ENCODE results near the gene OR10W1. TPM values are rescaled to one million over a fixed set of nuclear protein-coding genes. Genes with fewer than 3 reads are reported as not detected.

The OR10W1 gene
- total and polyA plus RNA-seq, 2 of the 8 experiments (the other 6 are each of a cell fraction or from before 2014, with no cell fraction given) = not detected

DNA sequence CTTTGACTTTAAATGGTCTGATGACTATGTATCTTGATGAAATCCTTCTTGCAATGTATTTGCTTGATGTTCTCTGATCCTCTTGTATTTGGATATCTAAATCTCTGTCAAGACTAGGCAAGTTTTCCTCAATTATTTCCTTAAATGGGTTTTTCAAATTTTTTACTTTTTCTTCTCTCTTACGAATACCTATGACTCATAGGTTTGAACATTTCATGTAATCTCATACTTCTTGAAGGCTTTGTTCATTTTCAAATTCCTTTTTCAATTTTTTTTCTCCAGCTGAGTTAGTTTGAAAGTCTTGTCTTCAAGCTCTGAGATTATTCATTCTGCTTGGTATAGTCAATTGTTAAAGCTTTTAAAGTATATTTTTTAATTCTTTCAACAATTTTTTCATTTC is 13.1 kb downstream of the OR10W1 start:
- TF ChIP-seq CBX5 (IDR thresholded peaks at IDR 0.05; ENCODE audit: low read depth, low read length) (no peak), EGR1 (IDR thresholded peaks at IDR 0.05; ENCODE audit: borderline replicate concordance, low read depth, low read length) (no peak), TAF1 (IDR thresholded peaks at IDR 0.05; ENCODE audit: low read depth, low read length) (no peak), CEBPB (IDR thresholded peaks at IDR 0.05; ENCODE audit: low read depth, low read length) (no peak), POLR2A (IDR thresholded peaks at IDR 0.05; ENCODE audit: control extremely low read depth in 1 of 2, low read depth in 2 of 2, low read length in 2 of 2) (no peak), SIRT6 (IDR thresholded peaks at IDR 0.05; ENCODE audit: low read length) (no peak), SRF (IDR thresholded peaks at IDR 0.05; ENCODE audit: low read depth, low read length) (no peak), SUZ12 (IDR thresholded peaks at IDR 0.05; ENCODE audit: low read length) (no peak)
- TF ChIP-seq, protein P1, sequence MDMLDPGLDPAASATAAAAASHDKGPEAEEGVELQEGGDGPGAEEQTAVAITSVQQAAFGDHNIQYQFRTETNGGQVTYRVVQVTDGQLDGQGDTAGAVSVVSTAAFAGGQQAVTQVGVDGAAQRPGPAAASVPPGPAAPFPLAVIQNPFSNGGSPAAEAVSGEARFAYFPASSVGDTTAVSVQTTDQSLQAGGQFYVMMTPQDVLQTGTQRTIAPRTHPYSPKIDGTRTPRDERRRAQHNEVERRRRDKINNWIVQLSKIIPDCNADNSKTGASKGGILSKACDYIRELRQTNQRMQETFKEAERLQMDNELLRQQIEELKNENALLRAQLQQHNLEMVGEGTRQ (IDR thresholded peaks at IDR 0.05; ENCODE audit: low read length) = no peak
- Histone ChIP-seq H3K56ac (replicated peaks; ENCODE audit: insufficient read length, low read depth, low read length) (no peak overlapping the region), H3K23ac (ENCODE audit: insufficient read length) (no peak overlapping the region), H3K4me1 (replicated peaks in 1 of 4; ENCODE audit: control insufficient read depth in 3 of 4, insufficient read depth in 4 of 4, low read length in 3 of 4) (no peaks in the 10 kb centered on the region), H3K9ac (replicated peaks in 1 of 4; ENCODE audit: extremely low read depth in 1 of 4, low read depth in 3 of 4, low read length in 3 of 4) (no peak overlapping the region), H3K4me3 (ENCODE audit: extremely low read depth in 1 of 4, insufficient read depth in 2 of 4, low read depth in 3 of 4, low read length in 4 of 4) (no peak overlapping the region), H2AFZ (ENCODE audit: low read length) (no peak overlapping the region), H4K20me1 (replicated peaks in 1 of 2; ENCODE audit: control insufficient read depth in 1 of 2, insufficient read depth in 2 of 2, low read length in 2 of 2) (no peaks in the 10 kb centered on the region), H4K8ac (ENCODE audit: extremely low read depth, insufficient read depth, low read length) (no peak overlapping the region), H2AK5ac (ENCODE audit: low read depth, low read length) (no peak overlapping the region), H3K36me3 (ENCODE audit: control insufficient read depth in 2 of 4, insufficient read depth in 4 of 4, low read length in 3 of 4) (no peaks in the 10 kb centered on the region), H3K79me2 (ENCODE audit: control insufficient read depth in 1 of 2, insufficient read depth in 2 of 2, low read length in 2 of 2) (no peaks in the 10 kb centered on the region), H3K4me2 (ENCODE audit: insufficient read depth in 1 of 2, low read depth in 2 of 2, low read length in 2 of 2) (no peak overlapping the region), H2BK15ac (ENCODE audit: low read length) (no peak overlapping the region), H3K18ac (ENCODE audit: extremely low read depth, low read length) (no peak overlapping the region), H3K4ac (replicated peaks; ENCODE audit: insufficient read length, low read depth, low read length) (no peak overlapping the region), H3K23me2 (ENCODE audit: low read depth, low read length) (peaks cover 2% of the 10 kb centered on the region; the same call in 1 of the 2 replicates), H3K9me3 (ENCODE audit: insufficient read depth in 2 of 2, low read depth in 1 of 2, low read length in 1 of 2) (peaks cover 6 to 13% of the 10 kb centered on the region in 2 experiments; a peak in 2 of 4 replicates), H2BK20ac (ENCODE audit: low read length) (no peak overlapping the region), H3K14ac (ENCODE audit: insufficient read length) (no peak overlapping the region), H2BK5ac (ENCODE audit: low read depth, low read length) (no peak overlapping the region), H3K79me1 (ENCODE audit: low read depth, low read length) (no peaks in the 10 kb centered on the region), H4K91ac (replicated peaks; ENCODE audit: insufficient read length, low read length) (no peak overlapping the region), H4K5ac (ENCODE audit: insufficient read length, low read depth, low read length) (no peak overlapping the region), H2BK12ac (ENCODE audit: low read depth, low read length) (no peak overlapping the region), H3K27ac (ENCODE audit: low read depth, low read length) (no peak overlapping the region), H3K27me3 (replicated peaks in 1 of 4; ENCODE audit: control insufficient read depth in 3 of 4, extremely low read depth in 1 of 4, insufficient read depth in 3 of 4, low read length in 3 of 4) (no peaks in the 10 kb centered on the region), H2BK120ac (replicated peaks; ENCODE audit: low read depth, low read length) (no peak overlapping the region)
- ChIA-PET CTCF (ENCODE audit: partially characterized antibody) (no interaction called here), POLR2A (ENCODE audit: partially characterized antibody) (no interaction called here)
- FAIRE-seq (no peak), DNase-seq (ENCODE audit: low read depth in 1 of 2, low spot score in 2 of 2) (no peak)
- 100% methylated on average over 1 of the region's 1 CpG; no CpG with 5 or more reads in 1 of the 2 experiments for WGBS, 2 experiments (ENCODE audit: extremely low coverage in 1 of 2, insufficient coverage in 1 of 2, insufficient read length in 1 of 2, insufficient replicate concordance in 2 of 2, low coverage in 1 of 2, low lambda C conversion rate in 2 of 2, missing lambda C conversion rate in 1 of 2)
